Liver (tissue), 3 donors: ENCODE results near the gene HOXA7.

Experiments
- ATF3 ChIP-seq: IDR thresholded peaks from 2 replicates; pipeline ENCODE4 v1.6.1; 2016; ENCODE audit warnings: antibody characterized with exemption
- CTCF ChIP-seq: fragments of 150-350 bp; IDR thresholded peaks from 2 replicates; pipeline ENCODE4 v1.5.1; 2017; ENCODE audit warnings: improper control_type of control experiment, low read depth, low read length; ENCODE audit not compliant: missing input control
- EGR1 ChIP-seq, 2 donors: IDR thresholded peaks; 2 replicates each; pipeline ENCODE4 v1.6.1; 2016 to 2018; ENCODE audit warnings: antibody characterized with exemption in 2 of 2, low read depth in 2 of 2
- NR2F2 ChIP-seq: IDR thresholded peaks from 2 replicates; pipeline ENCODE4 v1.6.1; 2016; ENCODE audit warnings: antibody characterized with exemption
- REST ChIP-seq: IDR thresholded peaks from 2 replicates; pipeline ENCODE4 v1.6.1; 2016; ENCODE audit warnings: antibody characterized with exemption, mild to moderate bottlenecking
- ZBTB33 ChIP-seq: IDR thresholded peaks from 2 replicates; pipeline ENCODE4 v1.6.1; 2016; ENCODE audit warnings: antibody characterized with exemption
- donor health status: healthy.
- donor health status: healthy.

- TF ChIP-seq CTCF (no peak), ATF3 (no peak), REST (no peak), EGR1 (IDR thresholded peaks at IDR 0.05; ENCODE audit: low read depth in 2 of 2) (no peak), ZBTB33 (no peak), NR2F2 (no peak)
These were observed 34.8 kb upstream of the HOXA7 start for GRCh38 chr7:27191161-27191731.
